ENCODE data around the gene MELTF. TPM values are rescaled to one million over a fixed set of nuclear protein-coding genes. Genes with fewer than 3 reads are reported as not detected.

MELTF gene
- total RNA-seq, 1 donor from 2014 or later = 2.9 TPM

GRCh38 chr3:196991581-196992460, 37.8 kb downstream of the MELTF start:
- H3K27ac Mint-ChIP-seq (ENCODE audit: unreplicated experiment) = no peak overlapping the region
- TF ChIP-seq, protein P1, sequence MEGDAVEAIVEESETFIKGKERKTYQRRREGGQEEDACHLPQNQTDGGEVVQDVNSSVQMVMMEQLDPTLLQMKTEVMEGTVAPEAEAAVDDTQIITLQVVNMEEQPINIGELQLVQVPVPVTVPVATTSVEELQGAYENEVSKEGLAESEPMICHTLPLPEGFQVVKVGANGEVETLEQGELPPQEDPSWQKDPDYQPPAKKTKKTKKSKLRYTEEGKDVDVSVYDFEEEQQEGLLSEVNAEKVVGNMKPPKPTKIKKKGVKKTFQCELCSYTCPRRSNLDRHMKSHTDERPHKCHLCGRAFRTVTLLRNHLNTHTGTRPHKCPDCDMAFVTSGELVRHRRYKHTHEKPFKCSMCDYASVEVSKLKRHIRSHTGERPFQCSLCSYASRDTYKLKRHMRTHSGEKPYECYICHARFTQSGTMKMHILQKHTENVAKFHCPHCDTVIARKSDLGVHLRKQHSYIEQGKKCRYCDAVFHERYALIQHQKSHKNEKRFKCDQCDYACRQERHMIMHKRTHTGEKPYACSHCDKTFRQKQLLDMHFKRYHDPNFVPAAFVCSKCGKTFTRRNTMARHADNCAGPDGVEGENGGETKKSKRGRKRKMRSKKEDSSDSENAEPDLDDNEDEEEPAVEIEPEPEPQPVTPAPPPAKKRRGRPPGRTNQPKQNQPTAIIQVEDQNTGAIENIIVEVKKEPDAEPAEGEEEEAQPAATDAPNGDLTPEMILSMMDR (IDR thresholded peaks at IDR 0.05; ENCODE audit: unreplicated experiment) = no peak
- H3K36me3 Mint-ChIP-seq (ENCODE audit: low read depth, unreplicated experiment) = no peaks in the 10 kb centered on the region
- H3K9me3 Mint-ChIP-seq (ENCODE audit: unreplicated experiment) = no peaks in the 10 kb centered on the region
- DNase-seq (ENCODE audit: low spot score) = no peak
- no peak overlapping the region for H3K4me3 Mint-ChIP-seq (ENCODE audit: unreplicated experiment)
- peaks cover 9% of the 10 kb centered on the region for H3K27me3 Mint-ChIP-seq (ENCODE audit: unreplicated experiment)
- H3K4me1 Mint-ChIP-seq (ENCODE audit: unreplicated experiment) = peaks cover 13% of the 10 kb centered on the region

- Mint-ChIP-seq H3K27me3 (ENCODE audit: unreplicated experiment) (peaks cover 9% of the 10 kb centered on the region), H3K36me3 (ENCODE audit: low read depth, unreplicated experiment) (no peaks in the 10 kb centered on the region), H3K4me1 (ENCODE audit: unreplicated experiment) (peaks cover 13% of the 10 kb centered on the region), H3K27ac (ENCODE audit: unreplicated experiment) (peak overlapping the region; percentile 43), H3K4me3 (ENCODE audit: unreplicated experiment) (no peak overlapping the region), H3K9me3 (ENCODE audit: unreplicated experiment) (no peaks in the 10 kb centered on the region)
- no peak for DNase-seq (ENCODE audit: low spot score)
- TF ChIP-seq, protein P1 (IDR thresholded peaks at IDR 0.05; ENCODE audit: unreplicated experiment) = no peak
Measured at GRCh38 chr3:196990601-196991007, 39.0 kb downstream of the MELTF start.

DNA sequence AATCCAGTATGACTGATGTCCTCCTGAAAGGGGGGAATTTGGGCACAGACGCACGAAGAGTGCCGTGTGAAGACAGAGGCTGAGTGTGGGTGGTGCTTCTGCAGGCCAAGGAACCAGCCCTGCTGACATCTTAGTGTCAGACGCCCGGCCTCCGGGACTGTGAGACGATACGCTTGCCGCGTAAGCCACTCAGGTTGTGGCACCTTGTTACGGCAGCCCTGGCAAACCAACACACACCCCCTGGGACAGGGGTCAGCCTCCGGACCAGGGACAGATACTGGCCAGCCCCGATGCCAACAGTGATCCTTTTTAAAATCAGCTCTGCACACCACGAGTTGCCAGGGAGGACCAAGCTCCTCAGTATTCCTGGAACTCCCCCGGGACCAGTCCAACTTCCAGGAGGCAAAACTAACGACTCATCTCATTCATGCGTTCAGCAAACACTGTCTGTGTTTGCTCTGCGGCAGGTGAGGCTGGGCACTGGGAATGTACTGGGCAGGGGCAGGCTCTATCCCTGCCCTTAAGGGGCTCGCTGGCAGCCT, 39.8 kb downstream of the MELTF start:
- Mint-ChIP-seq H3K4me1 (ENCODE audit: unreplicated experiment) (peaks cover 13% of the 10 kb centered on the region), H3K27me3 (ENCODE audit: unreplicated experiment) (peaks cover 9% of the 10 kb centered on the region), H3K4me3 (ENCODE audit: unreplicated experiment) (no peak overlapping the region), H3K27ac (ENCODE audit: unreplicated experiment) (no peak overlapping the region), H3K36me3 (ENCODE audit: low read depth, unreplicated experiment) (no peaks in the 10 kb centered on the region), H3K9me3 (ENCODE audit: unreplicated experiment) (no peaks in the 10 kb centered on the region)
- TF ChIP-seq, protein P1 (IDR thresholded peaks at IDR 0.05; ENCODE audit: unreplicated experiment) = no peak
- no peak for DNase-seq (ENCODE audit: low spot score)

DNA sequence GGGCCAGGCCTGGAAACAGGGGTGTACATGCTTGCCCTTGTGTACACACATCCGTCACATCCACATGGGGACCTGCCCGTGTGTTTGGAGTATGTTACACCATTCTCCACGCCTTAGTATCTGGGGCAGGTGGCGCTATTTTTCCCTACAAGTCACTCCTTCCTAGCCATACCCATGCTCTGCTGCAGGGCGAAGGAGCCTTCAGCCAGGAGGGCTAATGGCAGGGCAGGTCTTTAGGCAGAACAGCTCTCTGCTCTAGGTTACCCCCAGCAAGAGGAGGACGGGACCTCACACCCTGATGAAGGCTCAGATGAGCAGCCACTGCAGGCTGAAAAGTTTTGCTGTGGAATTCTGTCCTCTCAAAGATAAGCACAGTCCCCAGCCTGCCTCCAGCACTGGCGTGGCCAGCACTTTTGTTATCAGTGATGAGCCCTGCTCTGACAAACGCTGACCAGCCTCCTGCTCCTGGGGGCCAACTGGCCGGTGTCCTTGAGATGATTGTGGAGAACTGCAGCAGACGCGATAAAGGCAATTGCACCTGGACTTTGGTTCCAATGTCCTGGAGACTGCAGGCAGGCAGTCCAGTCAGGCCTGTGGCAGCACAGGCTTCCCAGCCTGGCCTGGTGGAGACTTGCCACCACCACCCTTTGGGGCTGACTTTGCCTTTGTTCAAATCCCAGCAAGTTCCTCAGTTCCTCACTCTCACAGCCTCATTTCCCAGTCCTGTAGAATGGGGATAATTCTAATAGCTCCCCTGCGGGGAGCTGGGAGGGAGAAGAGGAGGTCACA, 41.2 kb downstream of the MELTF start:
- H3K9me3 Mint-ChIP-seq (ENCODE audit: unreplicated experiment) = no peaks in the 10 kb centered on the region
- H3K4me3 Mint-ChIP-seq (ENCODE audit: unreplicated experiment) = no peak overlapping the region
- H3K36me3 Mint-ChIP-seq (ENCODE audit: low read depth, unreplicated experiment) = no peaks in the 10 kb centered on the region
- peaks cover 6% of the 10 kb centered on the region for H3K27me3 Mint-ChIP-seq (ENCODE audit: unreplicated experiment)
- H3K27ac Mint-ChIP-seq (ENCODE audit: unreplicated experiment) = no peak overlapping the region
- TF ChIP-seq, protein P1 (IDR thresholded peaks at IDR 0.05; ENCODE audit: unreplicated experiment) = no peak
- H3K4me1 Mint-ChIP-seq (ENCODE audit: unreplicated experiment) = peaks cover 13% of the 10 kb centered on the region
- DNase-seq (ENCODE audit: low spot score) = no peak
